ENCODE measurements around the gene LMBR1L. TPM values are rescaled to one million over a fixed set of nuclear protein-coding genes. Genes with fewer than 3 reads are reported as not detected.

LMBR1L gene
- total and polyA plus RNA-seq, 2 of the 13 experiments (the other 11 are each of a cell fraction or from before 2014, with no cell fraction given) = 12.2 to 65.9 TPM

GRCh38 chr12:49110464-49111155, at the start of gene LMBR1L (continued):
- no peak for TF ChIP-seq ZNF318 (CRISPR knock-in tag; IDR thresholded peaks at IDR 0.05)
- TF ChIP-seq ZFX (CRISPR knock-in tag; IDR thresholded peaks at IDR 0.05; ENCODE audit: low read depth) = peak; percentile 85; the same call in 1 of the 2 replicates
- TF ChIP-seq ZNF660 (CRISPR knock-in tag; IDR thresholded peaks at IDR 0.05; ENCODE audit: borderline replicate concordance, low read depth) = no peak
- TF ChIP-seq, protein P1, sequence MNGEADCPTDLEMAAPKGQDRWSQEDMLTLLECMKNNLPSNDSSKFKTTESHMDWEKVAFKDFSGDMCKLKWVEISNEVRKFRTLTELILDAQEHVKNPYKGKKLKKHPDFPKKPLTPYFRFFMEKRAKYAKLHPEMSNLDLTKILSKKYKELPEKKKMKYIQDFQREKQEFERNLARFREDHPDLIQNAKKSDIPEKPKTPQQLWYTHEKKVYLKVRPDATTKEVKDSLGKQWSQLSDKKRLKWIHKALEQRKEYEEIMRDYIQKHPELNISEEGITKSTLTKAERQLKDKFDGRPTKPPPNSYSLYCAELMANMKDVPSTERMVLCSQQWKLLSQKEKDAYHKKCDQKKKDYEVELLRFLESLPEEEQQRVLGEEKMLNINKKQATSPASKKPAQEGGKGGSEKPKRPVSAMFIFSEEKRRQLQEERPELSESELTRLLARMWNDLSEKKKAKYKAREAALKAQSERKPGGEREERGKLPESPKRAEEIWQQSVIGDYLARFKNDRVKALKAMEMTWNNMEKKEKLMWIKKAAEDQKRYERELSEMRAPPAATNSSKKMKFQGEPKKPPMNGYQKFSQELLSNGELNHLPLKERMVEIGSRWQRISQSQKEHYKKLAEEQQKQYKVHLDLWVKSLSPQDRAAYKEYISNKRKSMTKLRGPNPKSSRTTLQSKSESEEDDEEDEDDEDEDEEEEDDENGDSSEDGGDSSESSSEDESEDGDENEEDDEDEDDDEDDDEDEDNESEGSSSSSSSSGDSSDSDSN (CRISPR knock-in tag; IDR thresholded peaks at IDR 0.05) = peak; percentile 74
- TF ChIP-seq NFKB2 (CRISPR knock-in tag; IDR thresholded peaks at IDR 0.05; ENCODE audit: borderline replicate concordance) = peak; percentile 63; the same call in 1 of the 2 replicates
- TF ChIP-seq, protein P2, sequence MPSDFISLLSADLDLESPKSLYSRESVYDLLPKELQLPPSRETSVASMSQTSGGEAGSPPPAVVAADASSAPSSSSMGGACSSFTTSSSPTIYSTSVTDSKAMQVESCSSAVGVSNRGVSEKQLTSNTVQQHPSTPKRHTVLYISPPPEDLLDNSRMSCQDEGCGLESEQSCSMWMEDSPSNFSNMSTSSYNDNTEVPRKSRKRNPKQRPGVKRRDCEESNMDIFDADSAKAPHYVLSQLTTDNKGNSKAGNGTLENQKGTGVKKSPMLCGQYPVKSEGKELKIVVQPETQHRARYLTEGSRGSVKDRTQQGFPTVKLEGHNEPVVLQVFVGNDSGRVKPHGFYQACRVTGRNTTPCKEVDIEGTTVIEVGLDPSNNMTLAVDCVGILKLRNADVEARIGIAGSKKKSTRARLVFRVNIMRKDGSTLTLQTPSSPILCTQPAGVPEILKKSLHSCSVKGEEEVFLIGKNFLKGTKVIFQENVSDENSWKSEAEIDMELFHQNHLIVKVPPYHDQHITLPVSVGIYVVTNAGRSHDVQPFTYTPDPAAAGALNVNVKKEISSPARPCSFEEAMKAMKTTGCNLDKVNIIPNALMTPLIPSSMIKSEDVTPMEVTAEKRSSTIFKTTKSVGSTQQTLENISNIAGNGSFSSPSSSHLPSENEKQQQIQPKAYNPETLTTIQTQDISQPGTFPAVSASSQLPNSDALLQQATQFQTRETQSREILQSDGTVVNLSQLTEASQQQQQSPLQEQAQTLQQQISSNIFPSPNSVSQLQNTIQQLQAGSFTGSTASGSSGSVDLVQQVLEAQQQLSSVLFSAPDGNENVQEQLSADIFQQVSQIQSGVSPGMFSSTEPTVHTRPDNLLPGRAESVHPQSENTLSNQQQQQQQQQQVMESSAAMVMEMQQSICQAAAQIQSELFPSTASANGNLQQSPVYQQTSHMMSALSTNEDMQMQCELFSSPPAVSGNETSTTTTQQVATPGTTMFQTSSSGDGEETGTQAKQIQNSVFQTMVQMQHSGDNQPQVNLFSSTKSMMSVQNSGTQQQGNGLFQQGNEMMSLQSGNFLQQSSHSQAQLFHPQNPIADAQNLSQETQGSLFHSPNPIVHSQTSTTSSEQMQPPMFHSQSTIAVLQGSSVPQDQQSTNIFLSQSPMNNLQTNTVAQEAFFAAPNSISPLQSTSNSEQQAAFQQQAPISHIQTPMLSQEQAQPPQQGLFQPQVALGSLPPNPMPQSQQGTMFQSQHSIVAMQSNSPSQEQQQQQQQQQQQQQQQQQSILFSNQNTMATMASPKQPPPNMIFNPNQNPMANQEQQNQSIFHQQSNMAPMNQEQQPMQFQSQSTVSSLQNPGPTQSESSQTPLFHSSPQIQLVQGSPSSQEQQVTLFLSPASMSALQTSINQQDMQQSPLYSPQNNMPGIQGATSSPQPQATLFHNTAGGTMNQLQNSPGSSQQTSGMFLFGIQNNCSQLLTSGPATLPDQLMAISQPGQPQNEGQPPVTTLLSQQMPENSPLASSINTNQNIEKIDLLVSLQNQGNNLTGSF (CRISPR knock-in tag; IDR thresholded peaks at IDR 0.05) = no peak
- no peak for TF ChIP-seq NCOA2 (CRISPR knock-in tag; IDR thresholded peaks at IDR 0.05)
- TF ChIP-seq ZNF263 (CRISPR knock-in tag; IDR thresholded peaks at IDR 0.05) = peak; percentile 80
- TF ChIP-seq ELF3 (CRISPR knock-in tag; IDR thresholded peaks at IDR 0.05) = peak; percentile 89
- no peak for TF ChIP-seq ZNF3 (CRISPR knock-in tag; IDR thresholded peaks at IDR 0.05)
- TF ChIP-seq ZNF44 (CRISPR knock-in tag; IDR thresholded peaks at IDR 0.05) = no peak
- no peak for TF ChIP-seq NPAS2 (CRISPR knock-in tag; IDR thresholded peaks at IDR 0.05; ENCODE audit: borderline replicate concordance)
